ENCODE results near the gene RPS5. TPM values are rescaled to one million over a fixed set of nuclear protein-coding genes. Genes with fewer than 3 reads are reported as not detected.
A peak's percentile ranks its signal among the peaks of the same experiment; 100 is the strongest.

RPS5 gene
- total and polyA plus RNA-seq, 9 of the 15 experiments (the other 6 are each of a cell fraction or from before 2014, with no cell fraction given) = 1,228 to 3,570 (median 2,484) TPM

GRCh38 chr19:58380662-58381459, 6.2 kb upstream of the RPS5 start, which contains the start of gene ZNF837 (continued):
- TF ChIP-seq CHD4 (IDR thresholded peaks at IDR 0.05; ENCODE audit: insufficient read depth, insufficient replicate concordance, low read depth, low read length, poor library complexity, severe bottlenecking) (no peak), ZNF764 (CRISPR knock-in tag; IDR thresholded peaks at IDR 0.05; ENCODE audit: low read depth) (no peak), SPI1 (IDR thresholded peaks at IDR 0.05; ENCODE audit: borderline replicate concordance, low read depth, low read length) (no peak), ATF3 (IDR thresholded peaks at IDR 0.05) (no peak), ATF3 (CRISPR knock-in tag; conservative IDR thresholded peaks at IDR 0.05) (no peak; the same call in 1 of the 2 replicates), GTF2A2 (tag; IDR thresholded peaks at IDR 0.05) (no peak), MED1 (CRISPR knock-in tag; IDR thresholded peaks at IDR 0.05; ENCODE audit: borderline replicate concordance) (no peak), MAZ (CRISPR knock-in tag; conservative IDR thresholded peaks at IDR 0.05 in 1 of 2, IDR thresholded peaks at IDR 0.05 in 1 of 2) (peak; percentile 96 to 97), HNRNPH1 (optimal IDR thresholded peaks at IDR 0.05; ENCODE audit: low read depth, low read length) (no peak), SREBF1 (IDR thresholded peaks at IDR 0.05; ENCODE audit: borderline replicate concordance, low read depth, low read length) (0 out of 2 replicates have a peak, but pooled peaks have one; percentile 14), NFIX (CRISPR knock-in tag; IDR thresholded peaks at IDR 0.05; ENCODE audit: low read depth) (no peak), TAF7 (tag; IDR thresholded peaks at IDR 0.05) (peak; percentile 83), FIP1L1 (IDR thresholded peaks at IDR 0.05; ENCODE audit: low read depth, low read length, poor library complexity, severe bottlenecking) (peak; percentile 99), NR2C2 (CRISPR knock-in tag; IDR thresholded peaks at IDR 0.05) (peak; percentile 90), NR2C2 (tag; IDR thresholded peaks at IDR 0.05) (peak; percentile 97), ZNF23 (CRISPR knock-in tag; IDR thresholded peaks at IDR 0.05) (no peak), PHTF2 (CRISPR knock-in tag; IDR thresholded peaks at IDR 0.05) (no peak), CREB5 (CRISPR knock-in tag; IDR thresholded peaks at IDR 0.05) (no peak), FOS (IDR thresholded peaks at IDR 0.05; ENCODE audit: extremely low read depth, insufficient read length) (peak; percentile 90), HDAC2 (IDR thresholded peaks at IDR 0.05) (no peak), CBFB (CRISPR knock-in tag; IDR thresholded peaks at IDR 0.05) (peak; percentile 68; the same call in 1 of the 2 replicates), E2F8 (IDR thresholded peaks at IDR 0.05; ENCODE audit: low read depth, partially characterized antibody) (peak; percentile 88), MAFG (tag; conservative IDR thresholded peaks at IDR 0.05) (no peak), PCBP1 (IDR thresholded peaks at IDR 0.05; ENCODE audit: low read depth, low read length, poor library complexity, severe bottlenecking) (peak; percentile 90)
